ENCODE measurements around the gene OGFR.
"Not testable (repeated sequence)": the region's sequence is repeated elsewhere in the genome, so short reads cannot be mapped to it uniquely, and the experiment has no call there.

The OGFR gene

GRCh38 chr20:62844182-62844581, 39.5 kb downstream of the OGFR start:
- DNase-seq = no peak

DNA sequence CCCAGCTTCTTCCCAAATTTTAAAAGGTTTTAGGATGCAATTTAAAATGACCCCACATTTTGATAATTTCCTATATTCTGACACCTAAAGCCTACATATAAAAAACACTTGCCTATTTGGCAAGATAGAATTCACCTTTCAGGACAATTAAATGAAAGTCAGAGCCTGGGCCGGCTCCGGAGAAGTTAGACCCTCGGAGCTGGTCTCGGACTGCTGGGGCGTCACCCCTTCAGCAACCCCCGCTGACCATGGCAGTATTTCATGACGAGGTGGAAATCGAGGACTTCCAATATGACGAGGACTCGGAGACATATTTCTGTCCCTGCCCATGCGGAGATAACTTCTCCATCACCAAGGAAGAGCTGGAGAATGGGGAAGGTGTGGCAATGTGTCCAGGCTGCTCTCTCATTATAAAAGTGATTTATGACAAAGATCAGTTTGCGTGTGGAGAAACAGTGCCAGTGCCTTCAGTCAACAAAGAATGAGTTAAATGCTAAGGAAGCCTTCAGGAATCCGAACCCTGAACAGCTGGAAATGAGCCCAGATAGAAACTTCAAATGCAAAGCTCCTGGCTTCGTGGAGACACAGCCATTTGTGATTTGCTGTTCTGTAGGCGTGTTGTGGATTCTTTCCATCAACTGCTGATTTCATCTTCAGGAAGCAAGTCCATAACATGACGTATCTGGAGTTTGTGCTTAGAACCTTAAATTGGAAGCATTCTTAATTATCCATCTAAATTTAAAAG, 41.0 kb downstream of the OGFR start:
- no peak for DNase-seq

GRCh38 chr20:62846166-62846890, 41.7 kb downstream of the OGFR start:
- DNase-seq = no peak

DNA sequence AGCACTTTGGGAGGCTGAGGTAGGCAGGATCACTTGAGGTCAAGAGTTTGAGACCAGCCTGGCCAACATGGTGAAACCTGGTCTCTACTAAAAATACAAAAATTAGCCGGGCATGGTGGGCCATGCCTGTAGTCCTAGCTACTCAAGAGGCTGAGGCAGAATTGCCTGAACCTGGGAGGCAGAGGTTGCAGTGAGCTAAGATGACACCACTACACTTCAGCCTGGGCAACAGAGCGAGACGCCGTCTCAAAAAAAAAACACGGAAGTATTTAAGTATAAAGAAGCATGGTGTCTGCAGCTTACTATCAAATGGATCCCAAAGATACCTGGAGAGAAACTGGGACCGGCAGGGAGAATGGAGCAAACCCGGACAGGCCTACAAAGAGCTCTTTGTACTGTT, 44.3 kb downstream of the OGFR start:
- not testable (repeated sequence) for DNase-seq

- no peak for DNase-seq
These were observed 44.8 kb downstream of the OGFR start for GRCh38 chr20:62849431-62849830.

DNA sequence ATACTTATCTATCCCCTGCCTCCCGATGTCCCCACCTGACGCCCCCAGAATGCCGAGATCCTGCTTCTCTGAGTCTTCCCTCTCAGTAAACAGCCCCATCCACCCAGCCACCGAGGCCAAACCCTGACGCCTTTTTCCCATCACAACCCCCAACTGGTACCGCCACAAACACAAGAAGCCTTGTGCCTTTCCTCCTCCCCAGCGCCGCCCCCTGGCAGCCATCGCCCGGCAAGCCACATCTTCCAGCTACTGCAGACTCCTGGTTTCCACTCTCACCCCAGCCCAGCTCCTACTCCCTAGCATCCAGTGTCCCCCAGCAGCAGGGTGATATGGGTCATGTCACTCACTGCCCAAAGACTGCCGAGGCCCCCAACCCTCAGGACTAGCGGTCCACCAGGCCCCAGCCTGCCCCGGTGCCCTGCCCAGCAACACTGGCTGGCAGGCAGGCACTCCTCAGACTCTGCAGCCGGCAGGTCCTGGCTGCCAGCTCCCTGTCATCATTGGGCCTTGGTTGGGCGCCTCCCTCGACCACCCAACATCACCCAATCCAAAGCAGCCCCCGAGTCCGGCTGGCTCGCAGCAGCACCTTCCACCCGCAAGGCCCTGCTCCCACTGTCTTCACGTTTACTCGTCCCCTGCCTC, 45.8 kb downstream of the OGFR start:
- no peak for DNase-seq

- no peak for DNase-seq
These were observed 47.6 kb downstream of the OGFR start for GRCh38 chr20:62852196-62852595.

DNA sequence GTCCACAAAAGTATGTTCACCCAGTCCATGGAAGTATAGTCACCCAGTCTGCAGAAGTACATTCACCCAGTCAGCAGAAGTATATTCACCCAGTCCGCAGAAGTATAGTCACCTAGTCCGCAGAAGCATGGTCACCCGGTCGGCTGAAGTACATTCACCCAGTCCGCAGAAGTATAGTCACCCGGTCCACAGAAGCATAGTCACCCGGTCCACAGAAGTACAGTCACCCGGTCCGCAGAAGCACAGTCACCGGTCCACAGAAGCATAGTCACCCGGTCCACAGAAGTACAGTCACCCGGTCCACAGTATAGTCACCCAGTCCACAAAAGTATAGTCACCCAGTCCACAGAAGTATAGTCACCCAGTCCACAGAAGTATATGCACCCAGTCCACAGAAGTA, 48.2 kb downstream of the OGFR start:
- no peak for DNase-seq

DNA sequence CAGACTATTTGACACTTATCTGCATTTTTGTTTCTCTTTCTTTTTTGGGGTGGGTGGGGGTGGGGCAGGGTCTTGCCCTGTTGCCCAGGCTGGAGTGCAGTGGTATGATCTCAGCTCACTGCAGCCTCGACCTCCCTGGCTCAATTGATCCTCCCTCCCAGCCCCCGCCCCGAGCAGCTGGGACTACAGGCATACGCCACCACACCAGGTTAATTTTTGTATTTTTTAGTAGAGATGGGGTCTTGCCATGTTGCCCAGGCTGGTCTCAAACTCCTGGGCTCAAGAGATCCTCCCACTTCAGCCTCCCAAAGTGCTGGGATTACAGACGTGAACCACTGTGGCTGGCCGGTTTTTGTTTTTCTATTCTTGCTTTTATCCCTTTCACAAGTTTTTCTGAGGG, 48.7 kb downstream of the OGFR start:
- DNase-seq = not testable (repeated sequence)

DNA sequence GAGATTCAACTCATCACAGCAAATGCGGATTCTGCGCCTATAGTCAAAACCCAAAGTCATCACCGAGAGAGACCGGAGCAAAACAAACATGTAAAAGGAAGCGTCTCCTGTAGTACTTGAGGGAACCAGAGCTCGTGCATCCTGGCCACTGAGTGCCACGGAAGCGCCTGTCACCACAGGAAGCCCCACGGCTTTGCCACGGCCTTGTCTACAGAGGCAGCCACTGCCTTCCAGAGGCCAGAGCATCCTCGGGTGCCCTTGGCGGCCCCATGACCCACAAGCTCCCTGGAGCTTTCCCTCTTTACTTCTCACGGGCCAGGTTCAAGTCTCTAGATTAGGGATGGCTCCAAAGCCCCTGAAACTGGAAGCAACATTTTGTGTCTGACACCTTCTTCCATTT, 49.5 kb downstream of the OGFR start:
- DNase-seq = no peak

DNA sequence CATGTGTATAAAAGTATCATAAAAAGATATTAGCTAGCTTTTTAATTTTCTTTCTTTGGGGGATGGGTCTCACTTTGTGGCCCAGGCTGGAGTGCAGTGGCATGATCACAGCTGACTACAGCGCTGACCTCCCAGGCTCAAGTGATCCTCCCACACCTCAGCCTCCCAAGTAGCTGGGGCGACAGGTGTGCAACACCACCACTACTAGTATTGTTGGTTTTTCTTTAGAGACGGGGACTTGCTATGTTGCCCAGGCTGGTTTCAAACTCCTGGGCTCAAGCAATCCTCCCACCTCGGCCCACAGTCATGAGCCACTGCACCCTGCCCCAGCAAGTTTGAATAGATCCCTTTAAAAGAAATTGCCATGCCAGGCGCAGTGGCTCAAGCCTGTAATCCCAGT, 50.5 kb downstream of the OGFR start:
- no peak for DNase-seq

DNA sequence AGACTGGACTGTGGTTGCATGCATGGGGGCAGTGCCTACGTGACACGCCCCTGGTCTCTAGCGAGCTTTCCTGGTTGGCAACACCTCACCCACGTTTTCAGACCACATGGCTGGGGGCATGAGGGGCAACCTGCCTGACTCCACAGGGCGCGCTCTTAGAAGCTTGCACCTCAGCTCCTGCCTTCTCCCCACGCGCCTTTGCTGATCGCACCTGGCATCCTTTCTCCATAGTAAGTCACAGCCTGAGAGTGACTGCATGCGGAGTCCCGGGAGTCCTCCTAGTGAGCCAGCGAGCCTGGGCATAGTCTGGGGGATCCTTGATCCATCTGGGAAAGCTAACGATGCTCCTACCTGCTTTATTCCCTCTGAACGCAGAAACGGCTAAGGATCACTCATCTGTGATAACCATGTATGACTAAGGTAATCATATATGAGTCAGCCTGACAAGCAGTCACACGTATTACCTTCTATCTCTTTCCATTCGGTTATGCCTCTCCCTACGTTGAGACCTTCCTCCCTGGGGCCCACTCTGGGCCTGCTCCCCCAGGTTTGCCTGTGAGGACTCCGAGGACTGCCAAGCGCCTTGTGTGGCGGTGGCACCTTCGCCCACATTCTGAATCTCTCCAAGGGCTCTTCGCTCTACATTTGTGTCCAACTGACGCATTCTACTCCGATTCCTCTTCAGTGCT, 52.4 kb downstream of the OGFR start:
- no peak for DNase-seq

DNA sequence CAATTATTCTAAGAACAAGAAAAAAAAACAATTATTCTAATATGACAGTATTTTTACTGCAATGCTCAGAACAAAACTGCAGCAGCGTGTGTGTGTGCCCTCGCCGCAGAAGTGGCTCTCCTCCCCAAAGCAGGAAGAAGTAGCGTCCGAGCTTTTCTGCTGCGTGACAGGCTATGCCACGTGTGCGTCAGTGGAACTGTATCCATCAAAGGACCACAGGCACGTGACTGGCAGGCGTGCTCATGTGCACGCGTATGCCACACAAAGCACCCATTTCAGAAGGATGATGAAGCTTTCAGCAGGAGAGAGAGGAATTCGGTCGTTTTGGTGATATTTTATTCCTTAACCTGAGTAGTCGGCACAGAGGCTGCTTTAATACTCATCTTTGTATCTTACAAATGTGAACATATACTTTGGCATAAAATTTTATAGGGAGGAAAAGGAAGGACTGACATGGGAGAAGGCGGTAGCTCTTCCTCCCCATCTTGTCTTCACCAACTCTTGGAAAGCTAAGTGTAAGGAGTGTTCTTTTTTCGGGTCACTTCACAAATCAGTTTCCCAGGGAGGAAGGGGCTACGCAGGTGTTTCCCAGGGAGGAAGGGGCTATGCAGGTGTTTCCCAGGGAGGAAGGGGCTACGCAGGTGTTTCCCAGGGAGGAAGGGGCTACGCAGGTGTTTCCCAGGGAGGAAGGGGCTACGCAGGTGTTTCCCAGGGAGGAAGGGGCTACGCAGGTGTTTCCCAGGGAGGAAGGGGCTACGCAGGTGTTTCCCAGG, 53.6 kb downstream of the OGFR start:
- DNase-seq = no peak

- no peak for DNase-seq
These were observed 55.1 kb downstream of the OGFR start for GRCh38 chr20:62859721-62860120.

- DNase-seq = no peak
These were observed 55.8 kb downstream of the OGFR start for GRCh38 chr20:62860391-62860923.

GRCh38 chr20:62860924-62861691, 56.5 kb downstream of the OGFR start:
- DNase-seq = peak; percentile 44

DNA sequence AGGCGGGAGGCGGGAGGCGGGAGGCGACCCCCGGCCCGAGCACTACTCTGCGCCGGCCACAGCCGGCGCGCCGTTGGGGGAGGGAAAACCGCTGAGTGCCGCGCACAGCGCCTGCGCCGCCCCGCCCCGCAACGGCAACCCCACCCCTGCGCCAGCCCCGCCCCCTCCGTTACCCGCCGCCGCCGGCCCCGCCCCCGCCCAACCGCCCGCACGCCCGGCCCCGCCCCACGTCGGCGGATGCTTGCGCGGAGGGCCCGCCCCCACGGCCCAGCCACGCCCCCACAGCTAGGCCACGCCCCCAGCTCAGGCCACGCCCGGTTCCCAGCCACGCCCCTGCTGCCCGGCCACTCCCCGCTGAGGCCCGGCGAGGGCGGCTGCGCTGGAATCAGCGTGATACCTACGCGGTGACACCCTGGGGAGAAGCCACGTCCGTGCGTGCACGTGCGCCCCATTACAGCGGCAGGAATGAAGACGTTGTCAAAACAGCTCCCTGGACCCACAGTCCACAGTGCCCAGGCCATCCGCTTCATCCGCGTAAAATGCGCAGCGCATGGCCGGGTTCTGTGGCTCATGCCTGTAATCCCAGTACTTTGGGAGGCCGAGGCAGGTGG, 57.2 kb downstream of the OGFR start, which contains the start of gene TCFL5:
Gene TCFL5, minus strand, starts transcription at position 97 of the 611 bp plus-strand sequence. CDS start 152 bp downstream, outside the sequence.
- peak; percentile 85 for DNase-seq
